ENCODE measurements around the gene BCAS1. TPM values are rescaled to one million over a fixed set of nuclear protein-coding genes. Genes with fewer than 3 reads are reported as not detected.

BCAS1 gene
- total RNA-seq, 1 experiment from 2014 or later = 4.0 TPM

GRCh38 chr20:53929399-53929798 lies 141.0 kb downstream of the BCAS1 start:
- H3K27me3 ChIP-seq (ENCODE audit: insufficient read depth, low read depth) = no peaks in the 10 kb centered on the region
- H3K9me3 ChIP-seq (ENCODE audit: insufficient read depth, low read depth) = no peaks in the 10 kb centered on the region
- H3K27ac ChIP-seq = peak overlapping the region; percentile 90
- no peak overlapping the region for H3K4me2 ChIP-seq
- H2AFZ ChIP-seq = no peak overlapping the region
- peaks cover 52% of the 10 kb centered on the region for H3K4me1 ChIP-seq (replicated peaks; ENCODE audit: insufficient read depth)
- DNase-seq = no peak
- intact Hi-C loops (cut with micrococcal nuclease; ENCODE audit: unreplicated experiment) = no loop called here
- BruUV-seq (replicated peaks) = no TSS peak
- ChIA-PET CTCF (interaction anchor here (1.1 kb wide), 1 partner anchor 11 kb away, joined by 3 read pairs; no protein-coding TSS in a partner anchor), POLR2A (ENCODE audit: unreplicated experiment) (interaction anchor here (0.6 kb wide), 1 partner anchor 57 kb away, joined by 5 read pairs; no protein-coding TSS in a partner anchor)
- no peak for TF ChIP-seq EZH2 (IDR thresholded peaks at IDR 0.05; ENCODE audit: low read depth)
- TF ChIP-seq CTCF (conservative IDR thresholded peaks at IDR 0.05) = no peak
- H4K20me1 ChIP-seq (ENCODE audit: insufficient read depth) = no peaks in the 10 kb centered on the region
- H3K9me2 ChIP-seq (ENCODE audit: insufficient read depth) = no peaks in the 10 kb centered on the region
- no peaks in the 10 kb centered on the region for H3K79me2 ChIP-seq (ENCODE audit: low read depth)
- peaks cover 46% of the 10 kb centered on the region for H3F3A ChIP-seq (ENCODE audit: insufficient read depth, low read depth)
- H3K4me3 ChIP-seq = no peak overlapping the region
- H3K36me3 ChIP-seq (ENCODE audit: low read depth) = no peaks in the 10 kb centered on the region

DNA sequence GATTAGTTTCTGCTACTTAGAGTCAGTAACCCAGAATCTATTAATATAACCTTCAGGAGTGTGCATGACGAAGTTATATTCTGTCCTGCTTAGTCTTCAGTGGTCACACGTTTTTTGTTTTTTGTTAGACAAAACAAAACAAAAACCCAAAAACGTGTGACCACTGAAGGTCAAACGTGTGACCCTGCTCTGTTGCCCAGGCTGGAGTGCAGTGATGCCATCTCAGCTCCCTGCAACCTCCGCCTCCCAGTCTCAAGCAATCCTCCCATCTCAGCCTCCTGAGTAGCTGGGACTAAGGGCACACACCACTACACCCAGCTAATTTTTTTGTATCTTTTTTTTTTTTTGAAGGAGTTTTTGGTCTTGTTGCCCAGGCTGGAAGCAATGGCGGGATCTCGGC lies 142.4 kb downstream of the BCAS1 start:
- H3K9me2 ChIP-seq (ENCODE audit: insufficient read depth) = no peaks in the 10 kb centered on the region
- H3K4me3 ChIP-seq = no peak overlapping the region
- peaks cover 61% of the 10 kb centered on the region for H3K4me1 ChIP-seq (replicated peaks; ENCODE audit: insufficient read depth)
- no peak for DNase-seq
- H3K27ac ChIP-seq = peak overlapping the region; percentile 93; the same call in 1 of the 2 replicates
- H3F3A ChIP-seq (ENCODE audit: insufficient read depth, low read depth) = peaks cover 46% of the 10 kb centered on the region
- H3K27me3 ChIP-seq (ENCODE audit: insufficient read depth, low read depth) = no peaks in the 10 kb centered on the region
- TF ChIP-seq CTCF (conservative IDR thresholded peaks at IDR 0.05) (no peak), EZH2 (IDR thresholded peaks at IDR 0.05; ENCODE audit: low read depth) (no peak)
- H2AFZ ChIP-seq = no peak overlapping the region
- no peaks in the 10 kb centered on the region for H3K9me3 ChIP-seq (ENCODE audit: insufficient read depth, low read depth)
- intact Hi-C loops (cut with micrococcal nuclease; ENCODE audit: unreplicated experiment) = no loop called here
- CTCF ChIA-PET = no interaction called here
- H3K79me2 ChIP-seq (ENCODE audit: low read depth) = no peaks in the 10 kb centered on the region
- no TSS peak for BruUV-seq (replicated peaks)
- POLR2A ChIA-PET (ENCODE audit: unreplicated experiment) = no interaction called here
- no peak overlapping the region for H3K4me2 ChIP-seq
- H3K36me3 ChIP-seq (ENCODE audit: low read depth) = no peaks in the 10 kb centered on the region
- no peaks in the 10 kb centered on the region for H4K20me1 ChIP-seq (ENCODE audit: insufficient read depth)

DNA sequence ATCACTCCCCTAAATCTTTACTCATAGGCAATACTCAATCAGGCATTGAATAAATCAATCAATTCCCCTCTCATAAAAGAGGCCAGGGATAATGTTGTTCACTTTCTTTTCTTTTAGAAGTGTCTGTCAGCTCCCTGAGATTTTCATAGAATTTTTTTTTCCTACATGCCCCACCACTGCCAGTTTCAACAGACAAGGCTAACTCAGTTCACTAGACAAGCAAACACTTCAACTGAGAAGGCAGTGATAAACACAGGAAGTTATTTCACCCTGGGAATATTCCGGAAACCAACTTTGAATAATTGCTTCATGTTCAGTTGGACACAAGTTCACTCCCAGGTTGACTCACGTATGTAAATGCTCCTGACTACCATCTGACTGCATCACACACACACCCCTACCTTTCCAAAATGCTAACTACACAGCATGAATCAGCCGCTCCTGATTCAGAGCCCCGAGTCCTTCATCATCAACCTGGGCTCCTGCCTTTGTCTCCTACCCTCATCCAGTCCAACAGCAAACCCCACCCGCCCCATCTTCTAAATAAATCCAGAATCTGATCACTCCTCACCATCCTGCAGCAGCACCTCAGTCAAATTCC lies 143.9 kb downstream of the BCAS1 start:
- POLR2A ChIA-PET (ENCODE audit: unreplicated experiment) = no interaction called here
- TSS peak; percentile 87 for BruUV-seq (replicated peaks)

More for the DNA sequence above, 143.9 kb downstream of the BCAS1 start:
- Histone ChIP-seq H3K27ac (peak overlapping the region; percentile 93), H3F3A (ENCODE audit: insufficient read depth, low read depth) (peaks cover 44% of the 10 kb centered on the region), H3K9me3 (ENCODE audit: insufficient read depth, low read depth) (no peaks in the 10 kb centered on the region), H3K27me3 (ENCODE audit: insufficient read depth, low read depth) (no peaks in the 10 kb centered on the region), H3K4me2 (peak overlapping the region; percentile 66), H3K9me2 (ENCODE audit: insufficient read depth) (no peaks in the 10 kb centered on the region), H3K79me2 (ENCODE audit: low read depth) (no peaks in the 10 kb centered on the region), H3K36me3 (ENCODE audit: low read depth) (no peaks in the 10 kb centered on the region), H4K20me1 (ENCODE audit: insufficient read depth) (no peaks in the 10 kb centered on the region), H3K4me1 (replicated peaks; ENCODE audit: insufficient read depth) (peaks cover 62% of the 10 kb centered on the region), H2AFZ (no peak overlapping the region), H3K4me3 (no peak overlapping the region)
- intact Hi-C loops (cut with micrococcal nuclease; ENCODE audit: unreplicated experiment) = no loop called here
- peak; percentile 52 to 100 for DNase-seq
- TF ChIP-seq CTCF (conservative IDR thresholded peaks at IDR 0.05) (no peak), EZH2 (IDR thresholded peaks at IDR 0.05; ENCODE audit: low read depth) (no peak)
- CTCF ChIA-PET = interaction anchor here (0.7 kb wide), 1 partner anchor 11 kb away, joined by 4 read pairs; no protein-coding TSS in a partner anchor
